CD14-positive monocyte (primary cell): ENCODE results near the gene MZB1. TPM values are rescaled to one million over a fixed set of nuclear protein-coding genes. Genes with fewer than 3 reads are reported as not detected.
A peak's percentile ranks its signal among the peaks of the same experiment; 100 is the strongest.

Source experiments
- DNase-seq, 3 donors: peaks; one replicate each; pipeline ENCODE4 v3.0.0-alpha.2; 2011 to 2022
- H2AFZ ChIP-seq: 2 replicates; pipeline ENCODE4 v1.6.0; 2012; ENCODE audit warnings: mild to moderate bottlenecking, low read depth, low read length, inconsistent platforms; ENCODE audit not compliant: insufficient read depth, poor library complexity, severe bottlenecking
- H3K27ac ChIP-seq, 2 donors: 1 replicate in 1 of 2; 2 replicates in 1 of 2; pipeline ENCODE4 v1.5.1; 2012 to 2013; ENCODE audit warnings: low read length in 2 of 2, control low read depth in 1 of 2, inconsistent platforms in 1 of 2, low read depth in 1 of 2, mild to moderate bottlenecking in 1 of 2
- H3K27me3 ChIP-seq, 2 donors: one replicate each; pipeline versions ENCODE4 v1.6.0 to v1.6.1; 2011 to 2013; ENCODE audit warnings: low read length in 2 of 2; ENCODE audit not compliant: control insufficient read depth in 2 of 2, insufficient read depth in 2 of 2
- H3K36me3 ChIP-seq, 2 donors: replicated peaks in 1 of 2; 1 replicate in 1 of 2; 2 replicates in 1 of 2; pipeline versions ENCODE4 v1.5.1 to v1.6.1; 2012 to 2013; ENCODE audit warnings: low read length in 2 of 2, control low read depth in 1 of 2, inconsistent platforms in 1 of 2, mild to moderate bottlenecking in 1 of 2; ENCODE audit not compliant: insufficient read depth in 2 of 2, control insufficient read depth in 1 of 2
- H3K4me1 ChIP-seq, 2 donors: 1 replicate in 1 of 2; 2 replicates in 1 of 2; pipeline versions ENCODE4 v1.5.1 to v1.6.1; 2012 to 2013; ENCODE audit warnings: low read length in 2 of 2, control low read depth in 1 of 2, inconsistent platforms in 1 of 2, mild to moderate bottlenecking in 1 of 2, moderate library complexity in 1 of 2; ENCODE audit not compliant: insufficient read depth in 2 of 2, control insufficient read depth in 1 of 2
- H3K4me2 ChIP-seq: replicated peaks from 2 replicates; pipeline ENCODE3; 2012; ENCODE audit warnings: low read length, moderate library complexity, mild to moderate bottlenecking; ENCODE audit not compliant: poor library complexity, severe bottlenecking; ENCODE audit errors: extremely low read depth
- H3K4me3 ChIP-seq, 3 experiments: fragments of 200-600 bp in 1 of 3; sonication (generic) in 1 of 3; replicated peaks in 1 of 3; 1 replicate in 2 of 3; 2 replicates in 1 of 3; pipeline ENCODE4 v1.5.1; 2011 to 2013; ENCODE audit warnings: low read length in 3 of 3, mild to moderate bottlenecking in 3 of 3, control low read depth in 2 of 3, low read depth in 2 of 3, inconsistent platforms in 1 of 3, moderate library complexity in 1 of 3
- H3K79me2 ChIP-seq: 2 replicates; pipeline ENCODE4 v1.6.0; 2012; ENCODE audit warnings: mild to moderate bottlenecking, control low read depth, inconsistent platforms, low read length, moderate library complexity; ENCODE audit not compliant: insufficient read depth
- H3K9ac ChIP-seq: 2 replicates; pipeline ENCODE4 v1.6.0; 2017; ENCODE audit warnings: low read length, mild to moderate bottlenecking; ENCODE audit not compliant: insufficient read depth, poor library complexity, severe bottlenecking
- H3K9me3 ChIP-seq, 2 donors: replicated peaks in 1 of 2; 1 replicate in 1 of 2; 2 replicates in 1 of 2; pipeline versions ENCODE4 v1.5.1 to v1.6.1; 2012 to 2013; ENCODE audit warnings: low read length in 2 of 2, control low read depth in 1 of 2; ENCODE audit not compliant: control insufficient read depth in 1 of 2, insufficient read depth in 1 of 2
- H4K20me1 ChIP-seq: 2 replicates; pipeline ENCODE4 v1.6.0; 2012; ENCODE audit warnings: mild to moderate bottlenecking, low read length, control low read depth, moderate library complexity; ENCODE audit not compliant: insufficient read depth
- H3K27ac Mint-ChIP-seq, 7 donors: one replicate each; pipeline ENCODE4 v1.8.0; 2020; ENCODE audit warnings: mild to moderate bottlenecking in 7 of 7, mixed read lengths in 7 of 7, moderate library complexity in 6 of 7, inconsistent platforms in 2 of 7
- H3K27me3 Mint-ChIP-seq, 3 donors: one replicate each; pipeline ENCODE4 v1.8.0; 2021 to 2022; ENCODE audit warnings: low read depth in 3 of 3, mild to moderate bottlenecking in 3 of 3, mixed read lengths in 3 of 3, moderate library complexity in 3 of 3, inconsistent platforms in 1 of 3
- H3K36me3 Mint-ChIP-seq, 2 donors: one replicate each; pipeline ENCODE4 v1.8.0; 2020; ENCODE audit warnings: mixed read lengths in 2 of 2, inconsistent platforms in 1 of 2, mild to moderate bottlenecking in 1 of 2
- H3K4me1 Mint-ChIP-seq: one replicate; pipeline ENCODE4 v1.8.0; 2020; ENCODE audit warnings: mild to moderate bottlenecking, mixed read lengths
- H3K4me3 Mint-ChIP-seq, 2 donors: one replicate each; pipeline ENCODE4 v1.8.0; 2020; ENCODE audit warnings: mild to moderate bottlenecking in 2 of 2, mixed read lengths in 2 of 2, moderate library complexity in 1 of 2
- H3K9me3 Mint-ChIP-seq, 7 donors: one replicate each; pipeline ENCODE4 v1.8.0; 2020 to 2022; ENCODE audit warnings: mixed read lengths in 7 of 7, mild to moderate bottlenecking in 6 of 7, moderate library complexity in 6 of 7, inconsistent platforms in 2 of 7
- CTCF ChIP-seq: fragments of 200-600 bp; IDR thresholded peaks from one replicate; pipeline ENCODE4 v1.8.0; 2022; ENCODE audit warnings: antibody characterized with exemption, mild to moderate bottlenecking
- WGBS: methylation state at CpG from one replicate; pipeline ENCODE4 v1.1.5; 2013; ENCODE audit warnings: missing lambda C conversion rate; ENCODE audit not compliant: insufficient coverage; 5-methylcytosine and 5-hydroxymethylcytosine counted together
- intact Hi-C, 2 donors: fragments of 100-400 bp; cut with micrococcal nuclease; formaldehyde crosslinking; loops; one replicate each; pipeline versions ENCODE4 v1.15.0 to v1.15.1; 2023
- polyA plus RNA-seq, 3 donors: library from polyadenylated mRNA; depleted of rRNA in 1 of 3; unstranded in 2 of 3; stranded (reverse) in 1 of 3; fragments of 300-500 nt in 2 of 3; fragments of >200 nt in 1 of 3; fragmentation: Illumina TruSeq in 2 of 3; gene quantifications; 1 replicate in 2 of 3; 2 replicates in 1 of 3; pipeline ENCODE4 v1.2.3, GENCODE V29; 2012 to 2021

The MZB1 gene
- polyA plus RNA-seq, 3 donors, result 0.30 to 0.52 TPM; not detected in 1

- no peaks in the 10 kb centered on the region for H3K27me3 ChIP-seq
- H3K36me3 Mint-ChIP-seq, result no peaks in the 10 kb centered on the region
- intact Hi-C loops, result no loop called here
- H3K4me2 ChIP-seq, result no peak overlapping the region
- DNase-seq, result no peak
- H3K4me3 Mint-ChIP-seq, result no peak overlapping the region
- H3K4me3 ChIP-seq, result no peak overlapping the region
- H3K9ac ChIP-seq, result no peak overlapping the region
- H3K27ac ChIP-seq, result no peak overlapping the region
- peaks cover 0 to 2% (median 0%) of the 10 kb centered on the region in 3 donors for H3K27me3 Mint-ChIP-seq
- H3K4me1 ChIP-seq, result peaks cover 12 to 15% of the 10 kb centered on the region in 2 donors
- no peak overlapping the region for H3K27ac Mint-ChIP-seq
- H3K9me3 ChIP-seq, result no peaks in the 10 kb centered on the region
- no peaks in the 10 kb centered on the region for H3K79me2 ChIP-seq
- peaks cover 23% of the 10 kb centered on the region for H3K4me1 Mint-ChIP-seq
- H3K36me3 ChIP-seq, result no peaks in the 10 kb centered on the region
- H2AFZ ChIP-seq, result no peak overlapping the region
- 100% methylated on average over 2 of the region's 2 CpGs for WGBS
- peaks cover 0 to 1% (median 0%) of the 10 kb centered on the region in 7 donors for H3K9me3 Mint-ChIP-seq
- TF ChIP-seq CTCF, result no peak
- H4K20me1 ChIP-seq, result no peaks in the 10 kb centered on the region
Measured at GRCh38 chr5:139406963-139407362, 17.2 kb upstream of the MZB1 start.

DNA sequence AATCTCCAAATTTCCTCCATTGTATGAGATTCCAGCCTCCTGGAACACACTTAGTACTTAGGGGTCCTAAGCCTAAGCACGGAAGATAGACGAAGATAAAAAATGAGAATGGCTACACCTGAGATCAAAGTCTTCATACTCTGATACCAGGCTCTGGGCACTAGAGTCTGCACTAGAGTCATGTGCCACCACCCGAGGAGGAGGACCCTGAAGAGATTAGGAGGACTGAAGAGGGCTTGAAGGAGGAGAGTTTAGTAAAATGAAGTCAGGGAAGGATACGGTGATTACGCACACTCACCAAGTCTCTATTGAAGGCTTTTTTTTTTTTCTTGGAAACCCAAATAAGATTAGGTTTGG lies 14.7 kb upstream of the MZB1 start:
- no peak for DNase-seq
- Mint-ChIP-seq H3K27ac (peak overlapping the region; percentile 99 to 100 (median 100)), H3K4me1 (peaks cover 23% of the 10 kb centered on the region), H3K36me3 (no peaks in the 10 kb centered on the region), H3K9me3 (peaks cover 0 to 1% (median 0%) of the 10 kb centered on the region in 7 donors), H3K27me3 (peaks cover 0 to 4% (median 0%) of the 10 kb centered on the region in 3 donors), H3K4me3 (peak overlapping the region; percentile 99)
- Histone ChIP-seq H3K27me3 (no peaks in the 10 kb centered on the region), H3K27ac (peak overlapping the region; percentile 88 to 93), H3K9ac (peak overlapping the region; percentile 60), H3K4me2 (peak overlapping the region; percentile 84), H3K9me3 (no peaks in the 10 kb centered on the region), H3K4me3 (peak overlapping the region; percentile 44 to 84 (median 64)), H3K4me1 (peaks cover 12 to 15% of the 10 kb centered on the region in 2 donors), H4K20me1 (no peaks in the 10 kb centered on the region), H3K36me3 (no peaks in the 10 kb centered on the region), H3K79me2 (no peaks in the 10 kb centered on the region), H2AFZ (peak overlapping the region; percentile 77)
- TF ChIP-seq CTCF, result no peak
- WGBS, result 38% methylated on average over 2 of the region's 5 CpGs
- intact Hi-C loops, result no loop called here
